ENCODE measurements around the gene F11R.
A peak's percentile ranks its signal among the peaks of the same experiment; 100 is the strongest.
"Not testable (repeated sequence)": the region's sequence is repeated elsewhere in the genome, so short reads cannot be mapped to it uniquely, and the experiment has no call there.

F11R gene

DNA sequence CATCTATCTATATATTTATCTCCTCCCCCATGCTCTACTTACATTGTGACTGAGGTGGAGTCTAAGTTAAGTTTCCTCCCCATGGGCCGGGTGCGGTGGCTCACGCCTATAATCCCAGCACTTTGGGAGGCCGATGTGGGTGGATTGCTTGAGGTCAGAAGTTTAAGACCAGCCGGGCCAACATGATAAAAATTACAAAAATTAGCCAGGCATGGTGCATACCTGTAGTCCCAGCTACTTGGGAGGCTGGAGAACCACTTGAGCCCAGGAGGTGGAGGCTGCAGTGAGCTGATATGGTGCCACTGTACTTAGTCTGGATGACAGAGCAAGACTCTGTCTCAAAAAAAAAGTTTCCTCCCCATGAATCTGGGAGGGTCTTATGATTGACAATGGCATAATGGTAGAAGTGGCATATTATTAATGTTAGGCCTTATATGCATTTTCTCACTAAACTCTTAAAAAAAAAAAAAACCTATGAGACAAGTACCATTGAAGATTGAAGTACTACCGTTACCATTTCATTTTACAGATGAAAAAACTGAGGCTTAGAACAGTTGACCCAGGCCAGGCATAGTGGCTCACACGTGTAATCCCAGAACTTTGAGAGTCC is 11.2 kb downstream of the F11R start:
- DNase-seq = no peak

DNA sequence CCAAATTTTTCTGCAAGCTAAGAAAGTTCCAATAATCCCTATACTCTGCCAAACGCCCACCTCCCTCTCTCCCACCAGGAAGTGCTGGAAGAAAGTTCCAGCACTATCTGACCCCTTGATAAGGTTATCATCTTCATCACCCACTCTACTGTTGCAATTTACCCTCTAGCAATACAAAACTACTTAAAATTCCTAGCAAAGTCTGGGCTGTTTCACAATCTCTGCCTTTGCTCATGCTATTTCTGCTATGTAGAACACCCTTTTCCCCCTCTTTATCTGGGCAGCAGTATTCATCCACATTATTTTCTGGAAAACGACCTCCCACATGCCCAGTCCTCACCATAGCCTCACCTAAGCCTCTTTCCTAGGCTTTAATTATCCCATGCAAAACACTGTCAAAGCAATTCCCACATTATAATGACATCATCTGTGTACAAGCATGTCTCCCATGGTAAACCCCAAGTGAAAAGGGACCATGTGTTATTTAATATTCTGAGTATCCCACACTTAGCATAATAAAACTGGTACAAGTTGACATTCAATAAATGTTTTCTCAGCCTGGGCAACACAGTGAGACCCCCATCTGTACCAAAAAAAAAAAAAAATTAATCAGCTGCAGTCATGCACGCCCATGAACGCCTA is 12.0 kb downstream of the F11R start:
- DNase-seq = no peak

DNA sequence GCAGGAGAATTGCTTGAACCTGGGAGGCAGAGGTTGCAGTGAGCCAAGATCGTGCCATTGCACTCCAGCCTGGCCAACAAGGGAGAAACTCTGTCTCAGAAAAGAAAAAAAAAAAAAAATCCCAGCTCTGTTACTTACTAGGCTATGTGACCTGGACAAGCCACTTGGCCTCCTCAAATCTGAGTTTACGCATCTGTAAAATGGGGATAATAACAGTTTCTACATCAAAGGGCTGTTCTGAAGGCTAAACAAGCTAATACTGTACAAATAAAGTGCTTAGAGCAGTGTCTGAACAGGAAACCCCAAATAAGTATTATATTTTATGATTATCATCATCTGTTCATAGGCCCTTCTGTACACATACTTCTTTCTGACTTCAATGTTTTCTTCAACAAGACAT is 13.6 kb downstream of the F11R start:
- DNase-seq = no peak

DNA sequence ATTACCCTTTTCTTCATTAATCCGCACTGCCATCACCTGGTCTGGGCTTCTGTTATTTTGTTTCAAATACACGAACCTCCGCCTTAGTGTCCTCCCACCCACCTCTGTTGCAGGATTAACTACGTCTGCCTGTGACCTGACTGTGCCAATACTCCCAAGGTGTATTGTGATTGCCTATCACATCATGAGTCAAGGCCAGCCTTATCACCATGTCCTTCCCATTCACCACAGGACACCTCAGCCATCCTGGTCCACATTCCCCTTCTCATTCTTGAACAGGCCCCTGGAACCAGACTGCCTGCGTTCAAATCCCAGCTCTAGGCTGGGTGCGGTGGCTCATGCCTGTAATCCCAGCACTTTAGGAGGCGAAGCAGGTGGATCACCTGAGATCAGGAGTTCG is 14.4 kb downstream of the F11R start:
- DNase-seq = no peak

DNA sequence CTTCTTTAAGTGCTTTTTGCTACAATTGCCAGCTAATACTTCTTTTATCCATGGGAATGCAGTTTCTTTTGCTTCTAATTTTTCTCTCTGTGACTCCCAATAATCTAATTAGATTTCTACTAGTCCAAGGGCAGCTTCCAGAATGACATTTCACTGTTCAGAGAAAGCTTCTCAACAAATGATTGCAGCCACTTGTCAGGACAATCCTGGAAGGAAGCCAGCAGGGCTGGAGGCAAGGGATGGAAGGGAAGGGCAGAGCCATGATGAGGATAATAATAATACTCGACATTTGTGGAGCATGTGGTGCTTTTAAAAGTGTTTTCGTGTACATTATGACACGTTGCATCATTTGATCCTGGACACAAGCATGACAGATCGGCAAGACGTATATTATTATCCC is 19.4 kb downstream of the F11R start:
- no peak for DNase-seq

DNA sequence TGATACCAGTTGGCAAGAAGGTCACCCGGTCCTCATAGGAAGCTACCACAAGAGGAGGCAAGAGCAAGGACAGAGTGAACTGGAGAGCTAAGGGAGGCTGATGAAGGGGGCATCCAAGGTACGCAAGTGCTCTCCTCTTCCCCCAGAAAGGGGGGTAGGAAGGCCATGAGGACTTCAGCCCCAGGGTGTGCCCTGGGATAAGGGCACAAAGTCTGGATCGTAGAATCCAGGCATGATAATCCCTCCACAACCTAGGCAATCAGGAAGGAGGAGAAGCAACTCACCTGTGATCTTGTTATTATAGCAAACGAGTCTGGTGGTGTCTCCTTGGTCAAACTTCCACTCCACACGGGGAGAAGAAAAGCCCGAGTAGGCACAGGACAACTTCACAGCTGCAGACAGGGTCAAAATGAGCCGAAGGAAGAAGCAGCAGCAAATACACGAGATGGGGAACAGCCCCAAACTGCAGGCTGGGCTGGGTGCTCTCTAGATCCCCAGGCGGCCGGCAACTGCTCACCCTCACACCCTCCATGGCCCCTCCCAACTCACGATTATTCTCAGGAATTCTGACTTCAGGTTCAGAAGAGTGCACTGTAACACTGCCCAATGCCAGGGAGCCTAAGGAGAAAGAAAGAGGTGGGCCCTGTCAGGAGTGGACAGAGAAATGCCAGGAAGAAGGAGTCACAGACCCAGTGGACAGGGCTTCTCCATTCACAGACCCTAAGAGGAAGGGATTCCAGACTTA is 20.0 kb downstream of the F11R start:
- DNase-seq = no peak

DNA sequence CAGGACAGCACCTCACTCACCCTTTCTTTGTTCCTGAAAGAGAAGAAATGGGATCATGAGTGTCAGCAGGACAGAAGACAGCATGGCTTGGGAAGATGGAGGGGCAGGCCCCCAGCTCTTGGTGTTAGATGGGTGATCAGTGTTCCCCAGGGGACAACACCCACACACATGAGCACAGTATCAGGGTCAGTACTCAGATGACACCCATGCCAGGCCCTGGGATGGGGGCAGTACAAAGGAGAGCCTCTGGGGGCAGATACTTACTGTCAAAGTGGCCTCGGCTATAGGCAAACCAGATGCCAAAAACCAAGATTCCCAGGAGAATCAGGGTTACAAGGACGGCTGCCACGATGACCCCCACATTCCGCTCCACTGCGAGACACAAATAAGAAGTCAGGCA is 21.6 kb downstream of the F11R start:
- DNase-seq = no peak

DNA sequence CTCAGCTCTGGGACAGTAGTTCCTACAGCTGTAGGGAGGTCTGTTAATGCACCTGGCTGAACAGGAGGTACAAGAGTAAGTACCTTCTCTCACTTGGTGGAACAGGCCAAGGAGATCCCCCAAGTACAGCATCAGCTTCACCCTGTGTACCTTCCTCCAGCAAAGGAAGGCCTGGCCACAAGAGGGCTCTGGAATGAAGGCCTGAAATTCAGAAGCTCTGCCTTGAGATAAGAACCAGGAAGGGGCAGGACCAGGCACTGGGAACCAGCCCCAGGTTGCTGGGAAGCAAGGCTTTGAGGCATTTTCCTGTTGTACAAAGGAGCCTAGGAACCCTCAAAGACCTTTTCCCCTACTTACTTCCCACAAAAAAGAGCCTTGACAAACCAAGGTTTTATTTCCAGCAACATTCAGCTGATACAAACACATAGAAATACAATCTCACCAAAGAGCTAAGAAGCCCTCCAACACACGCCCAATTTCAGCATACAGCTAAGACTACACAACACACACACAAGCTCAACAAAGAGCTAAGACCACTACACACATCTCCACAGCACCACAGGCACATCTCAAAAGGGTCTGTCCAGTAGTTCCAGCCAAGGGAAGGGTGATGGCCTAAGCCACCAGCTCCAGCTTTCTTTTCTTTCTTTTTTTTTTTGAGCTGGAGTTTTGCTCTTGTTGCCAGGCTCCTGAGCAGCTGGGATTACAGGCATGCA is 23.5 kb downstream of the F11R start:
- DNase-seq = peak; percentile 22

DNA sequence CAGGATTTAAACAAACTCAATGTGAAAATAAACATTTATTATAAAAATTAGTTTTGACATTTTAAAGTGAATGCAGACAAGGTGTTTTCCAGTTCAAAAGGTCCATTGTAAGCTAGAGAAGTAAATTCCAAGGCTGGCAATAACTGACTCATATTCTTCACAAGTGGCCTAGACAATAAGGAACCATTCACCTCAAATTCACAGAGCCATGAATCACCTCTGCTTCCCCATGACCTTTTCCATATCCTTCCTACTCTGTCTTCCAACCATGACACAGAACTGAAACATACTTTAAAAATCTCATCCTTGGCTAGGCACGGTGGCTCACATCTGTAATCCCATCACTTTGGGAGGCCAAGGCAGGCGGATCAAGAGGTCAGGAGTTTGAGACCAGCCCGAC is 24.8 kb downstream of the F11R start:
- DNase-seq = no peak

DNA sequence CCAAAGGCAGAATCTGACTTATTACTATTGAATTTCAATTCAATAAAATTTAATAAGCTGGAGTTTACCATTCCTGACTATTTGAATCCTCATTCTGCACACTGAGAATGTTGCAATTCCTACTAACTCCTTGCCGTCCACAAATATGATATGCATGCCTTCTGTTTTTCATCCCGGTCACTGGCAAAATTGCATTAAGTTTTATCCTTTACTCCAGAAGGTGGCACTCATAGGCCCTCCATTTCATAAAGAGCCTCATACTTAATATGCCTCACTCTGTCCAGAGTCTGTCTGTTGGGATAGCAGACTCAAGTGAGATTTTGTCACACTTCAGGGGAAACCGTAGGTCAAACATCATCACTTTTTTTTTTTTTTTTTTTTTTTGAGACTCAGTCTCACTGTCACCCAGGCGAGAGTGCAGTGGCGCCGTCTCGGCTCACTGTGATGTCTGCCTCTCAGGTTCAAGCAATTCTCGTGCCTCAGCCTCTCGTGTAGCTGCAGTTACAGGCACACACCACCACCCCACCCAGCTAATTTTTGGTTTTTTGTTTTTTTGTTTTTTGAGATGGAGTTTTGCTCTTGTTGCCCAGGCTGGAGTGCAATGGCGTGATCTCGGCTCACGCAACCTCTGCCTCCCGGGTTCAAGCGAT is 27.3 kb downstream of the F11R start:
- no peak for DNase-seq

DNA sequence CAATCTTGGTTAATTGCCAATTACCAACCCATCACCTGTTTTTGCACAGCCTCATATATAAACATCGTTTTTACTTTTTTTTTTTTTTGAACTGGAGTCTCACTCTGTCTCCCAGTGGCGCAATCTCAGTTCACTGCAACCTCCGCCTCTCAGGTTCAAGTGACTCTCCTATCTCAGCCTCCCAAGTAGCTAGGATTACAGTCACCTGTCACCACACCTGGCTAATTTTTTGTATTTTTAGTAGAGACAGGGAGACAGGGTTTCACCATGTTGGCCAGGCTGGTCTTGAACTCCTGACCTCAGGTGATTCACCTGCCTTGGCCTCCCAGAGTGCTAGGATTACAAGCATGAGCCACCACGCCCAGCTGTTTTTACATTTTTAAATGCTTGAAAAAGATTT is 28.9 kb downstream of the F11R start:
- DNase-seq = not testable (repeated sequence)

DNA sequence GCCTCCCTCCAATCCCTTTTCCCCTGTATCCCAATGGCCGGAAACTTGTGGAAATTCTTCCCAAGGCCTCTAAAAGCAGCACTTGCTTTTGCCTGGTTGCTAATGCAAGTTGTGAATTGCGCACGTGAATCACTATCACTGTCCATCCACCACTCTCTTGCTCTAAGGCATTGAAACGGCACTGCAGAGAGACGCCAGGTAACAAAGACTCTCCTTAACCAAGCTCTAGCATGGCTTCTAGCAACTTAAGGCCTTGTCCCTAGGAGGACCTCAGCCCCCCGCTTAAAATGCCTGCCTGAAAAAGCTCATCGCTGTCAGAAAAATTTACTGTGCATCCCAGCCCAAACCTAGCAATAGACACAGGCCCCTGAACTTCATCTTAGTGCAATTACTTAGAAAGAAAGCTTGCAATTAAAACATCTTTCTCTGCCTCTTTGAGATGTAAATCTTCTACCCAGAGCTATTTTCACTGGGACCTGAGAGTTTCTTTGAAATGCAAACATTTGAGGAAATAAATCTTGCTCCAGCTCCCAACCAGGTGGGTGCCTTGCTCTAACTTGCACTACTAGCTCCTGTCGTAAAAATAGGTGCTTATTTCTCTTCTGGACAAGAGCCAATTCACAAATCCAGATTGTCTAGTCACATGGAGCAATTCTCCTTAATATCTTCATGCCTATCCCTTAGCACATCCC is 33.4 kb downstream of the F11R start:
- DNase-seq = no peak

DNA sequence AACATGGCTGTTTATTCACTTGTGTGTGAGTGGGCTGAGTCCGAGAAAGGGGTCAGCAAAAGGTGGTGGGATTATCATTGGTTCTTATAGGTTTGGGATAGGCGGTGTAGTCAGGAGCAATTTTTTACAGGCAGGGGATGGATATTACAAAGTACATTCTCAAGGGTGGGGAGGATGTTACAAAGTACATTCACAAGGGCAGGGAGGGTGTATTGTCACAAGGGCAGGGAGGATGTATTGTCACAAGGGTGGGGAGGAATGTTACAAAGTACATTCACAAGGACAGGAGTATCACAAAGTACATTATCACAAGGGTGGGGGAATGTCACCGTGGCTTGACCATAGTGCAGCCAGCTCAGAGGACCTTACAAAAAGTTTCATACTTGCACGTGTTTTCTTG is 35.2 kb downstream of the F11R start:
- DNase-seq = no peak

DNA sequence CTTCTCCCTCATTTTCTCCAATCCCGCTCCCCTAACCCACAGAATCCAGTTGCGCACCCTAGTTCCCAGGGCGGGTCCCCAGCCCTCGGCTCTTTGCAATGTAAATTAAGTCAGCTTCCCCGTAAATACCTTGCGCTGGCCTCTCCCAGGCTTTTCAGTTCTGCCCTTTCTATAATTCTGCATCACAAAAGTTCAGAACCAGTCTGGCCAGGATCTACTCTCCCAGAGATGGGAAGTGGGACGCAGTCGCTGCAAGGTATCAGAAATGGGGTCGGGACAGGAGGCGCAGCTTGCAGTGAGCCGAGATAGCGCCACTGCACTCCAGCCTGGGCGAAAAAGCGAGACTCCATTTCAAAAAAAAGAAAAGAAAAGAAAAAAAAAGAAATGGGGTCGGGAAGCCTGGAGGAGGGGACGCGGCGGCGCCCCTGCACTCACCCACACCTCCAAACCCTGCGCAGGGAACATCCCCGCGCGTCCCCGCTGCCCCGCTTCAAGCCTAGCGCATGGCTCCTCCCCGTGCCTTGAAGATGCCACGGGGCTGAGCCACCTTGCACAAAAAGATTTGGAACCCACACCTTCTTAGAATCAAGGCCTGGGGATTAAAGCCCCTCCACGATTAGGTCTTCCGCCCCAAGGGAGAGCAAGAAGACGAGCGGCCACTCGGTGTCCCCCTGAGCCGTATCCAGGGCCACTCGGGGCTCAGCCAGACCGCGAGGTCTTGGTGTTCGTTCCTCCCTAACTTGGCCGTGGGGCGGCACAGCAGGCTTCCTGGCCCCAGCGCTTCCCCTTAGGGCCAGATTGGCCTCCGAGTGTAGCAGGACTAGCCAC is 39.2 kb downstream of the F11R start:
- no peak for DNase-seq

DNA sequence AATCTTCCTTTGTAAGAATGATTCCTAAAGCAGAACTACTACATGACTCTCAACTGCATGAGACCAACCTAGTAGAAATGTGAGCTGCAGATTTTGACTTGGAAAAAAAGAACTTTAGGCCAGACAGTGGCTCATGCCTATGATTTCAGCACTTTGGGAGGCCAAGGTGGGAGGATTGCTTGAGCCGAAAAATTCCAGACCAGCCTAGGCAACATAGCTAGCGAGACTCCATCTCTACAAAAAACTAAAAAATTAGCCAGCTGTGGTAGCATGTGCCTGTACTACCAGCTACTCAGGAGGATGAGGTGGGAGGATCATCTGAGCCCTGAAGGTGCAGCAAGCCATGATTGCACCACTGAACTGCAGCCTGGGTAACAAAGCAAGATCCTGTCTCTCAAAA is 41.7 kb downstream of the F11R start:
- no peak for DNase-seq

DNA sequence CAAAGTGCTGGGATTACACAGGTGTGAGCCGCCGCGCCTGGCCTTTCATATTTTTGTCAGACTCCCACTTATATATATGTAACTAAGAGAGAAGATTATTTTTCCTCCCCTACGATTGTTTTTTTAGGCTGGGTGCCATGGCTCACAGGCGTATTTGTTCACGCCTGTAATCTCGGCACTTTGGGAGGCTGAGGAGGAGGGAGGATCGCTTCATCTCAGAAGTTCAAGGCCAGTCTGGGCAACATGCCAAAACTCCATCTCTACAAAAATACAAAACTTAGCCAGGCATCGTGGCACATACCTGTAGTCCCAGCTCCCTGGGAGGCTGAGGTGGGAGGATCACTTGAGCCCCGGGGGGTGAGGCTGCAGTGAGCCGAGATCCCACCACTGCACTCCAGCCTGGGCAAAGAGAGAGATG is 42.4 kb downstream of the F11R start:
- DNase-seq = no peak

DNA sequence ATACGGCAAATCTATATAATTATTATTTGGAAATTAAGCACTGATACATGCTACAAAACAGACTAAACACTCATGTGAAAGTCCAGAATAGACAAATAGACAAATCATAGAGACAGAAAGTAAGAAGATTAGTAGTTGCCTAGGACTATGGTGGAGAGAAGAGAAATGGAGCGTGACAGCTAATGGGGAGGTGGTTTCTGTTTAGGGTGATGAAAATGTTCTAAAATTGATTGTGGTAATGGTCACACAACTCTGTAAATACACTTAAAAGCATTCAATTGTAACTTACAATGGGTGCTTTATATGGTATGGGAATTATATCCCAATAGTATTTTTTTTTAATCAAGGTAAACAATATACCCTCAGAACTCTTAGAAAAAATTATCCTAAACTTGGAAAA is 45.9 kb downstream of the F11R start:
- DNase-seq = no peak

DNA sequence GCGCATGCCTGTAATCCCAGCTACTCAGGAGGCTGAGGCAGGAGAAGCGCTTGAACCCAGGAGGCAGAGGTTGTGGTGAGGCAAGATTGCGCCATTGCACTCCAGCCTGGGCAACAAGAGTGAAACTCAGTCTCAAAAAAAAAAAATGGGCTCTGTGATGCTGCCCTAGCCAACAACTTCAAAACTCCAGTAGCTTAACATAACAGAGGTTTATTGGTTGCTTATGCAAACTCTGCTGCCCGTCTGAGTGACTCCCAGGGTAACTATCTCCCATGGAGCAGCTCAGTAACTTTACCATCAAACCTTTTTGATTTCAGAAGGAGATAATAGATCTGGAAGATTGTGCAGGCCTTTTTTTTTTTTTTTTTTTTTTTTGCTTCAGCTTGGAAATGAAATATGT is 47.5 kb downstream of the F11R start:
- no peak for DNase-seq

DNA sequence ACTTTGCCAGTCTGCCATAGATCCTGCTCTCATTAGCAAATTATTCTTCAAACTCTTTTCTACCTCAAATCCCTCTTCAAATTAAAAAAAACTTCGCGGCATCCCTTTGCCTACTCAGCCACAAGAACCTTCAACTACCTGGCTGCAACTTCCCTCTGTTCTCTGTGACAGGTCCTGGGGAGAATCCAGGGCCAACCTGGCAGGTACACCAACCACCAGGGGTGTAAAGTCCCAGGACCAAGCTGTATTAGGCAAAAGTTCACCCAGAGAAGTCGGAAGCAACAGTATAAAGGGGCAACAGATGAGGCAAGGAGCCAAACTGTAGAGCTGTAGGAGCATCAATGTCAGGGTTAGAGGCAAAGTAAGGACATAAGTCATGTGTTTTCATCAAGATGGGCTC is 48.0 kb downstream of the F11R start:
- DNase-seq = no peak

DNA sequence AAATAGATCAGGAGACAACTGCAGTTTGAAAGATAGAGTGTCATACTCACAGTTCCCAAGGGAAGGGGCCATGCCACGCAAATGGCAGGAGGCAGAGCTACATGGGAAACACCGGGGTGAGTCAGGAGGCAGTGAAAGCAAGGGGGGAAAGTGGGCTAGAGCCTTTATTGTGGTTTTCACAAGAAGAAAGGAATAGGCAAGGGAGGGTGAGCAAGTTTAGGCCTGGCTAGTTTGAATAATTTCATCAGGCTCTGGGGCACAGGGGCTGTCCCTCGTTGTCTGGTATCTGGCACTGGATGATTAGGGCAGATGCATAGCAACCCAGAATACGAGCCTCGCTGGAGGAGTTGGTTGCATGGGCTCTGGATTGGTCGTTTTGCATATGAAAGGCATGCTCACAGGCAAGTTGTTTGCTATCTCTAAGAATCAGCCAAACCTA is 49.3 kb downstream of the F11R start:
- no peak for DNase-seq

DNA sequence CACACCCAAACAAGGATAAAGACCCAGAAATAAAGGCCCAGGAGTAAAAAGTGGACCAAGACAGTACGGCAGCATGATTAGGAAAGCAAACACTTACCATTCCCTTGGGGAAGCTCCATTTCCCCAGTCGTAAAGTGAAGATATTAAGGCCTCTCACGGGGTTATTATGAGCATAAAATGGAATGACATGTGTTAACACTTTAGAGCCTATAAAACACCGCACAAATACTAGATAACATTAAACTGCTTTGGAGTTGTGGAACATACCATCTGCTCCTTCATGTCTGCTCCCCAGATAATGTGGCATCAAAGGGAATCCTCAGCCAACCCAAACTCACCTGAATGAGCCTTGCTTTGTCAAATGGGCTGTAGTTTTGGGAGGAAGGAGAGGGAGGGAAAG is 57.4 kb downstream of the F11R start:
- DNase-seq = no peak

DNA sequence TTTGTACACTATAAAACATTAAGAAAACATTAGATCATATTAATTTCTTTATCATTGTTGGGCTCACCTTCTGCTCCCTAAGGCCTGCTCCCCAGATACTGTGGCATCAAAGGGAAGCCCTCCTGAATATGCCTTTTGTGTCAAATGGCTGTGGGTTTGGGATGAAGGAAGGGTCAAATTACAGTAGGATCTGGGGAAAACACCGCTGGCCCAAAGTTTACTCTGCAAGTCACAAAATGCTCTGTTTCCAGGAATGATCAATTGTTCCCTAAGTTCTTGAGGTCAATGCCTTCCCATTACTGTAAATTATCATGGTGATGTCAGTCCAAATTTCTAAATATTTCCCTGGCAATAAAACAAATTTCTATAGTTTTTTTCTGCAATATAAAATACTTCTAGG is 59.5 kb downstream of the F11R start:
- DNase-seq = no peak
